GM19043 (cell line): ENCODE data around the gene PI16.
A peak's percentile ranks its signal among the peaks of the same experiment; 100 is the strongest.

Source experiments
- ATAC-seq: cut with Tn5 transposase; IDR thresholded peaks from one replicate; pipeline ENCODE4 v1.9.1; 2021; ENCODE audit warnings: low read depth; ENCODE audit not compliant: unreplicated experiment

Gene PI16

GRCh38 chr6:36970892-36971842 is 16.6 kb downstream of the PI16 start:
- no peak for ATAC-seq

- no peak for ATAC-seq
Observed at GRCh38 chr6:36971921-36972673, 17.6 kb downstream of the PI16 start.

GRCh38 chr6:36973190-36973589 is 18.7 kb downstream of the PI16 start:
- no peak for ATAC-seq

GRCh38 chr6:36973647-36974046 is 19.1 kb downstream of the PI16 start:
- no peak for ATAC-seq

- no peak for ATAC-seq
Observed at GRCh38 chr6:36975231-36976006, 20.9 kb downstream of the PI16 start.

- ATAC-seq: no peak
Observed at GRCh38 chr6:36976007-36976264, 21.4 kb downstream of the PI16 start.

GRCh38 chr6:36976509-36976908 is 22.0 kb downstream of the PI16 start:
- no peak for ATAC-seq

GRCh38 chr6:36976931-36977330 is 22.4 kb downstream of the PI16 start:
- ATAC-seq: no peak

GRCh38 chr6:36977470-36977941 is 23.0 kb downstream of the PI16 start:
- no peak for ATAC-seq

- no peak for ATAC-seq
Observed at GRCh38 chr6:36978421-36979346, 24.1 kb downstream of the PI16 start.

GRCh38 chr6:36979347-36979742 is 24.8 kb downstream of the PI16 start:
- no peak for ATAC-seq

GRCh38 chr6:36980129-36980528 is 25.6 kb downstream of the PI16 start:
- ATAC-seq: no peak

- ATAC-seq: no peak
Observed at GRCh38 chr6:36980876-36981619, 26.5 kb downstream of the PI16 start.

GRCh38 chr6:36983538-36983937 is 29.0 kb downstream of the PI16 start:
- ATAC-seq: no peak

- no peak for ATAC-seq
Observed at GRCh38 chr6:36984581-36985416, 30.3 kb downstream of the PI16 start.

- ATAC-seq: no peak
Observed at GRCh38 chr6:36985417-36985807, 30.9 kb downstream of the PI16 start.

- ATAC-seq: peak; percentile 69
Observed at GRCh38 chr6:36985808-36986703, 31.5 kb downstream of the PI16 start, which contains the start of gene MTCH1. Gene MTCH1 (minus strand): TSS chr6:36986196. CDS start chr6:36986173, 23 bp downstream.
